K562 (cell line): ENCODE measurements around the gene MT1X. TPM values are rescaled to one million over a fixed set of nuclear protein-coding genes. Genes with fewer than 3 reads are reported as not detected.

ENCODE experiments used
- CHD1 ChIP-seq: fragments of 200-600 bp; sonication (generic); IDR thresholded peaks from one replicate; pipeline ENCODE4 v1.6.1; 2012; ENCODE audit warnings: mild to moderate bottlenecking, moderate library complexity, low read length, inconsistent platforms
- CLOCK ChIP-seq: fragments of 250-450 bp; sonication (Bioruptor Pico); IDR thresholded peaks from 2 replicates; pipeline ENCODE4 v1.4.0; 2020; ENCODE audit warnings: mild to moderate bottlenecking, moderate library complexity, borderline replicate concordance
- ELF1 ChIP-seq: fragments of 200-800 bp; sonication (Bioruptor generic); IDR thresholded peaks from 2 replicates; pipeline ENCODE4 v1.6.1; 2016; ENCODE audit warnings: missing genetic modification characterization, missing compliant biosample characterization
- ESRRA ChIP-seq: fragments of 450-650 bp; IDR thresholded peaks from 2 replicates; pipeline ENCODE4 v1.6.1; 2014; ENCODE audit warnings: low read depth, mild to moderate bottlenecking, moderate library complexity, borderline replicate concordance
- ETS1 ChIP-seq: conservative IDR thresholded peaks from 2 replicates; pipeline ENCODE4 v1.6.1; 2011; ENCODE audit warnings: low read depth, mild to moderate bottlenecking, low read length; ENCODE audit not compliant: control insufficient read depth
- FOXM1 ChIP-seq, 2 experiments: fragments of 450-650 bp in 1 of 2; sonication (generic) in 1 of 2; formaldehyde crosslinking in 1 of 2; IDR thresholded peaks; 2 replicates each; pipeline versions ENCODE4 v1.6.1 to v1.9.0; 2017 to 2022; ENCODE audit warnings: low read depth in 2 of 2, mild to moderate bottlenecking in 2 of 2, missing genetic modification reagents in 1 of 2, moderate library complexity in 1 of 2
- HBP1 ChIP-seq: fragments of 450-650 bp; formaldehyde crosslinking; IDR thresholded peaks from 2 replicates; pipeline ENCODE4 v1.4.0; 2022; ENCODE audit warnings: missing genetic modification characterization
- HIVEP1 ChIP-seq: fragments of 250-450 bp; sonication (Bioruptor Pico); IDR thresholded peaks from 2 replicates; pipeline ENCODE4 v1.4.0; 2020; ENCODE audit warnings: mild to moderate bottlenecking
- HMGN3 ChIP-seq: IDR thresholded peaks from 2 replicates; pipeline ENCODE4 v1.6.1; 2011; ENCODE audit warnings: borderline replicate concordance, low read depth, mild to moderate bottlenecking, mixed read lengths, low read length; ENCODE audit not compliant: insufficient read length; ENCODE audit errors: extremely low read depth
- IFI16 ChIP-seq: fragments of 250-450 bp; sonication (Bioruptor Pico); IDR thresholded peaks from 2 replicates; pipeline ENCODE4 v2.1.2; 2022; ENCODE audit warnings: mild to moderate bottlenecking, inconsistent platforms
- MAZ ChIP-seq, 2 experiments: fragments of 450-650 bp in 1 of 2; sonication (generic) in 1 of 2; formaldehyde crosslinking; IDR thresholded peaks in 1 of 2; conservative IDR thresholded peaks in 1 of 2; 2 replicates each; pipeline versions ENCODE4 v1.4.0 to v1.5.0; 2020; ENCODE audit warnings: mild to moderate bottlenecking in 1 of 2, missing genetic modification reagents in 1 of 2
- MBD2 ChIP-seq: sonication (generic); IDR thresholded peaks from 2 replicates; pipeline ENCODE4 v1.6.1; 2016; ENCODE audit warnings: low read depth, borderline replicate concordance
- NUFIP1 ChIP-seq: fragments of 450-650 bp; IDR thresholded peaks from 2 replicates; pipeline ENCODE4 v1.6.1; 2018; ENCODE audit not compliant: partially characterized antibody
- POLR2H ChIP-seq: IDR thresholded peaks from 2 replicates; pipeline ENCODE4 v1.6.1; 2016; ENCODE audit warnings: missing genetic modification characterization, low read depth, mild to moderate bottlenecking, control low read depth, missing compliant biosample characterization, moderate library complexity
- SRF ChIP-seq, 2 experiments: fragments of 250-450, 450-650 bp in 1 of 2; sonication (Bioruptor Pico) in 1 of 2; sonication (generic) in 1 of 2; formaldehyde crosslinking; IDR thresholded peaks; 2 replicates each; pipeline versions ENCODE4 v1.5.0 to v1.5.1; 2020 to 2022; ENCODE audit warnings: mild to moderate bottlenecking in 1 of 2, missing genetic modification reagents in 1 of 2
- TEAD1 ChIP-seq, 2 experiments: fragments of 450-650 bp in 1 of 2; sonication (generic) in 1 of 2; formaldehyde crosslinking; IDR thresholded peaks; 2 replicates each; pipeline versions ENCODE4 v1.4.0 to v1.8.0; 2020 to 2022; ENCODE audit warnings: mild to moderate bottlenecking in 2 of 2, missing genetic modification reagents in 1 of 2
- ZBED1 ChIP-seq: IDR thresholded peaks from 2 replicates; pipeline ENCODE4 v1.6.1; 2014
- ZBTB17 ChIP-seq: fragments of 450-650 bp; formaldehyde crosslinking; IDR thresholded peaks from 2 replicates; pipeline ENCODE4 v1.4.0; 2020; ENCODE audit warnings: mild to moderate bottlenecking
- ZBTB7A ChIP-seq: IDR thresholded peaks from 2 replicates; pipeline ENCODE4 v1.6.1; 2011; ENCODE audit warnings: low read depth, mild to moderate bottlenecking, low read length, moderate library complexity, borderline replicate concordance; ENCODE audit not compliant: control insufficient read depth
- ZNF224 ChIP-seq: sonication (generic); formaldehyde crosslinking; IDR thresholded peaks from 2 replicates; pipeline ENCODE4 v1.8.0; 2022; ENCODE audit warnings: mild to moderate bottlenecking, missing genetic modification reagents
- ZNF57 ChIP-seq: fragments of 450-650 bp; formaldehyde crosslinking; IDR thresholded peaks from 2 replicates; pipeline ENCODE4 v1.4.0; 2020; ENCODE audit warnings: mild to moderate bottlenecking, moderate library complexity
- polyA plus RNA-seq, 8 experiments: library from polyadenylated mRNA; depleted of rRNA in 4 of 8; stranded (reverse) in 5 of 8; unstranded in 3 of 8; fragments of >200 nt; fragmentation: Nextera tagmentation in 2 of 8; fragmentation: Illumina TruSeq in 1 of 8; extraction: Ambion mirVana in 2 of 8; extraction: Trizol in 1 of 8; gene quantifications; 2 replicates each; pipeline versions ENCODE4 v1.2.1 to v1.2.3, GENCODE V29; 2011 to 2014; ENCODE audit warnings: inconsistent platforms in 1 of 8, missing spikeins in 1 of 8
- total RNA-seq, 7 experiments: library from RNA; depleted of rRNA in 6 of 7; stranded (reverse); fragments of >200 nt in 6 of 7; fragmentation: Illumina TruSeq in 2 of 7; extraction: Trizol in 2 of 7; gene quantifications; 2 replicates each; pipeline versions ENCODE4 v1.2.1 to v1.2.3, GENCODE V29; 2011 to 2021; ENCODE audit warnings: low replicate concordance in 1 of 7

The MT1X gene
- total and polyA plus RNA-seq, 9 of the 15 experiments (the other 6 are each of a cell fraction or from before 2014, with no cell fraction given) = 4.9 to 22.8 (median 8.7) TPM

- no peak for TF ChIP-seq ZNF57 (CRISPR knock-in tag)
- TF ChIP-seq ZBTB7A = 0 out of 2 replicates have a peak, but pooled peaks have one; percentile 25
- peak; percentile 78 for TF ChIP-seq HMGN3
- TF ChIP-seq ZBTB17 = peak; percentile 48; the same call in 1 of the 2 replicates
- no peak for TF ChIP-seq CLOCK (CRISPR knock-in tag)
- TF ChIP-seq MAZ (CRISPR knock-in tag; conservative IDR thresholded peaks at IDR 0.05 in 1 of 2, IDR thresholded peaks at IDR 0.05 in 1 of 2) = peak; percentile 66 to 71
- TF ChIP-seq ZBED1 = no peak
- TF ChIP-seq NUFIP1 = no peak
- TF ChIP-seq ETS1 = peak; percentile 76; the same call in 1 of the 2 replicates
- TF ChIP-seq TEAD1 (CRISPR knock-in tag; IDR thresholded peaks at IDR 0.05) = peak in 1 of 2 experiments; percentile 50; a peak in 1 of 4 replicates
- TF ChIP-seq FOXM1 (IDR thresholded peaks at IDR 0.05; ENCODE audit: low read depth) = no peak
- no peak for TF ChIP-seq FOXM1 (CRISPR knock-in tag; IDR thresholded peaks at IDR 0.05; ENCODE audit: low read depth)
- TF ChIP-seq CHD1 = peak; percentile 49
- no peak for TF ChIP-seq SRF (CRISPR knock-in tag; IDR thresholded peaks at IDR 0.05)
- 0 out of 2 replicates have a peak, but pooled peaks have one; percentile 3 for TF ChIP-seq HBP1 (CRISPR knock-in tag)
- no peak for TF ChIP-seq ZNF224 (CRISPR knock-in tag)
- TF ChIP-seq ELF1 (tag) = peak; percentile 67
- no peak for TF ChIP-seq IFI16 (CRISPR knock-in tag)
- TF ChIP-seq POLR2H (tag) = peak; percentile 69
- 0 out of 2 replicates have a peak, but pooled peaks have one; percentile 10 for TF ChIP-seq HIVEP1 (CRISPR knock-in tag)
- TF ChIP-seq MBD2 = peak; percentile 58; the same call in 1 of the 2 replicates
- TF ChIP-seq ESRRA = peak; percentile 71
Measured at GRCh38 chr16:56729735-56730662, 47.7 kb downstream of the MT1X start, which contains the start of gene NUP93 (continued).
